ENCODE results near the gene ZNF646. TPM values are rescaled to one million over a fixed set of nuclear protein-coding genes. Genes with fewer than 3 reads are reported as not detected.

ZNF646 gene
- total and polyA plus RNA-seq, 4 donors, result 0.89 to 9.6 (median 4.0) TPM

DNA sequence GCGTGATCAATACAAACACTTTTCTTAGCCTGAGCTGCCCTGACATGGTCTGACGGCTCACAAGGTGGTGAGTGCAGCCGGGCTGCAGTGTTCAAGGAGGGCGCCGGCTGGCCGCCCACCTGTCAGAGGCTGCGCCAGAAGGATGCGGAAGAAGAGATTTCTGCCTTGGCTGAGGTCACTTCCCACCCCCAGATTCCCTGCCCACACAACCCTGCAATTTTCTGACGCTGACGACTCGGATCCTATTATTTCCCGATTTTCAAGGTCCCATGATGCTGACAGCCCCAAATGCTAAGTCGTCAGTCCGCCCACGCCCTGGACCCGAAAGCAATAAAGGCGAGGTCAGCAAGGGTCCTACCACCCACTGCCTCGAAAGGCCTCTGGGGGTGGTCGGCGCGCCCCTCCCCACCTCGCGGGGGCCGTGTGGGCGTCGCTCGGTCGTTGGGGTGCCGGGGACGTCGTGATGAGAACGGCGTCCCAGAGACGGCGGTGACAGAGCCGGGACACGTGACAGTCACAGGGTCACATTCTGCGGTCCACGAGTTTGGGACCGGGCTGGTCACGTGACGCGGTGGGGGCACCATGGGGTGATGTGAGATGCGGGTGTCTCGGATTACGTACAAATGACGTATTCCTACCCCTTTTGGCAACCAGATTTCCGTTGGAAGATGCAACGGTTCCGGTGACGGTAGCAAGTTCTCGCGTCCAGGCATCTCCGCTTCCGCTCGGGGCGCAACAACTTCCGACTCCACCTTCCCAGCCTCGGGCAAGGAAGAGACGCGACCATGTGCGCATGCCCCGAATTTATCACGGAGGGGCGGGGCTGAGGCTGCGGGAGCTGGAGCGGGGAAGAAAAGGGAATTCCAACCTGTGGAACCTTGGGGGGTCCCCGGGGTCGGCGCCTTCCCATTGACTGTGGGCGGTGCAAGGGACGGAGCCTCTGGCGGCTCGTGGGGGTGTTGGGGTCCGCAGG is 41.2 kb upstream of the ZNF646 start, which contains the start of gene STX4:
Gene STX4, plus strand, starts transcription at position 823 of the 973 bp plus-strand sequence. CDS start 248 bp downstream, outside the sequence.
- Histone ChIP-seq H3K27ac (ENCODE audit: low read depth in 1 of 2, low read length in 2 of 2) (peak within 1 kb of the TSS; percentile 98 to 99), H3K4me3 (ENCODE audit: low read depth in 1 of 3, low read length in 3 of 3) (peak within 1 kb of the TSS; percentile 81 to 86 (median 82)), H3K9ac (ENCODE audit: low read depth in 1 of 2, low read length in 2 of 2) (peak within 1 kb of the TSS; percentile 87 to 93), H3K27me3 (ENCODE audit: control insufficient read depth in 4 of 4, insufficient read depth in 4 of 4, low read length in 3 of 4) (no peaks in the 10 kb centered on the region), H3K36me3 (ENCODE audit: control insufficient read depth in 4 of 4, insufficient read depth in 3 of 4, low read depth in 1 of 4, low read length in 3 of 4) (peaks cover 2 to 12% (median 6%) of the 10 kb centered on the region in 4 donors), H3K9me3 (ENCODE audit: control insufficient read depth in 4 of 4, low read length in 3 of 4) (no peaks in the 10 kb centered on the region), H3K4me1 (ENCODE audit: control insufficient read depth in 4 of 4, insufficient read depth in 4 of 4, low read length in 3 of 4) (peaks cover 4 to 13% (median 7%) of the 10 kb centered on the region in 4 donors)
- DNase-seq (ENCODE audit: low spot score), result peak; percentile 97
- under 1% methylated on average over 75 of the region's 75 CpGs for WGBS
- TF ChIP-seq YY1 (IDR thresholded peaks at IDR 0.05), result no peak
- TF ChIP-seq JUND (IDR thresholded peaks at IDR 0.05), result peak; percentile 57 to 66
- no peak for TF ChIP-seq CTCF (IDR thresholded peaks at IDR 0.05; ENCODE audit: low read depth, low read length, missing input control)
- TF ChIP-seq EGR1 (IDR thresholded peaks at IDR 0.05; ENCODE audit: low read depth in 2 of 2), result peak; percentile 83 to 85
- peak; percentile 97 to 99 for TF ChIP-seq GABPA (IDR thresholded peaks at IDR 0.05 in 1 of 2, conservative IDR thresholded peaks at IDR 0.05 in 1 of 2)
- peak; percentile 61 for TF ChIP-seq SP1 (IDR thresholded peaks at IDR 0.05)
- peak in 1 of 2 donors; percentile 50 for TF ChIP-seq RAD21 (IDR thresholded peaks at IDR 0.05)
- TF ChIP-seq RXRA (IDR thresholded peaks at IDR 0.05), result peak; percentile 58 to 70
- TF ChIP-seq, protein P1, sequence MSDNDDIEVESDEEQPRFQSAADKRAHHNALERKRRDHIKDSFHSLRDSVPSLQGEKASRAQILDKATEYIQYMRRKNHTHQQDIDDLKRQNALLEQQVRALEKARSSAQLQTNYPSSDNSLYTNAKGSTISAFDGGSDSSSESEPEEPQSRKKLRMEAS (IDR thresholded peaks at IDR 0.05), result peak; percentile 49
- peak; percentile 54 for TF ChIP-seq REST (IDR thresholded peaks at IDR 0.05)
- TF ChIP-seq FOXA1 (IDR thresholded peaks at IDR 0.05), result no peak
- TF ChIP-seq FOXA2 (IDR thresholded peaks at IDR 0.05), result no peak
- TF ChIP-seq HNF4A (conservative IDR thresholded peaks at IDR 0.05), result peak; percentile 18 to 22
- no peak for TF ChIP-seq ATF3 (IDR thresholded peaks at IDR 0.05)
- no peak for TF ChIP-seq HNF4G (IDR thresholded peaks at IDR 0.05)
- peak; percentile 58 for TF ChIP-seq NR2F2 (IDR thresholded peaks at IDR 0.05)
- TF ChIP-seq TAF1 (conservative IDR thresholded peaks at IDR 0.05), result no peak
- no peak for TF ChIP-seq ZBTB33 (IDR thresholded peaks at IDR 0.05)

Measured in liver (tissue), 9 donors.